SU-DHL-6 (cell line): ENCODE measurements around the gene TLR9.

Source experiments
- H2AFZ ChIP-seq: fragments of 200-600 bp; sonication (generic); 2 replicates; pipeline ENCODE4 v1.6.1; 2014; ENCODE audit warnings: low read depth, mild to moderate bottlenecking, moderate library complexity, mixed read lengths, antibody characterized with exemption, low read length; ENCODE audit not compliant: severe bottlenecking
- H3F3A ChIP-seq: fragments of 200-600 bp; shearing (Covaris generic); 2 replicates; pipeline ENCODE4 v1.6.0; 2016; ENCODE audit warnings: antibody characterized with exemption, mild to moderate bottlenecking; ENCODE audit not compliant: insufficient read depth
- H3K27ac ChIP-seq: fragments of 200-600 bp; sonication (generic); 2 replicates; pipeline ENCODE4 v1.5.1; 2016; ENCODE audit warnings: low read depth, mild to moderate bottlenecking, low read length, moderate library complexity, mixed read lengths
- H3K27me3 ChIP-seq: fragments of 200-600 bp; sonication (generic), shearing (Covaris generic); 2 replicates; pipeline ENCODE4 v1.6.0; 2014; ENCODE audit warnings: mild to moderate bottlenecking, low read length
- H3K36me3 ChIP-seq: fragments of 200-600 bp; sonication (generic); 2 replicates; pipeline ENCODE4 v1.6.1; 2014; ENCODE audit warnings: mild to moderate bottlenecking, low read length, mixed read lengths
- H3K4me2 ChIP-seq: fragments of 300-600, 200-600 bp; shearing (Covaris generic), sonication (generic); 2 replicates; pipeline ENCODE4 v1.6.0; 2014; ENCODE audit warnings: low read length, low read depth, mild to moderate bottlenecking; ENCODE audit not compliant: poor library complexity, severe bottlenecking
- H3K4me3 ChIP-seq: fragments of 200-600 bp; sonication (generic); 2 replicates; pipeline ENCODE4 v1.5.1; 2014; ENCODE audit warnings: antibody characterized with exemption, low read length, mild to moderate bottlenecking, mixed read lengths; ENCODE audit not compliant: insufficient read depth, poor library complexity, severe bottlenecking
- H3K79me2 ChIP-seq: fragments of 200-600 bp; sonication (generic); 2 replicates; pipeline ENCODE4 v1.6.1; 2014; ENCODE audit warnings: mild to moderate bottlenecking, low read length, moderate library complexity; ENCODE audit not compliant: insufficient read depth
- H3K9ac ChIP-seq: fragments of 200-600 bp; sonication (generic); 2 replicates; pipeline ENCODE4 v1.7.0; 2014; ENCODE audit warnings: mild to moderate bottlenecking, low read length
- H3K9me2 ChIP-seq: fragments of 200-600 bp; sonication (generic); replicated peaks from 2 replicates; pipeline ENCODE4 v1.6.1; 2014; ENCODE audit warnings: low read length; ENCODE audit not compliant: insufficient read depth
- H3K9me3 ChIP-seq: fragments of 200-600 bp; sonication (generic); 2 replicates; pipeline ENCODE4 v1.6.1; 2014; ENCODE audit warnings: low read length, mixed read lengths; ENCODE audit not compliant: insufficient read depth
- H4K20me1 ChIP-seq: fragments of 200-600 bp; sonication (generic); 2 replicates; pipeline ENCODE4 v1.6.1; 2014; ENCODE audit warnings: low read depth, mild to moderate bottlenecking, antibody characterized with exemption, low read length, moderate library complexity, mixed read lengths
- CTCF ChIP-seq: fragments of 200-600 bp; sonication (generic); IDR thresholded peaks from one replicate; pipeline ENCODE4 v1.5.1; 2017; ENCODE audit warnings: antibody characterized with exemption, mild to moderate bottlenecking, low read length, moderate library complexity; ENCODE audit not compliant: insufficient read depth, poor library complexity, severe bottlenecking
- EZH2phosphoT487 ChIP-seq: fragments of 200-600 bp; sonication (generic), shearing (Covaris generic); conservative IDR thresholded peaks from 2 replicates; pipeline ENCODE4 v1.6.1; 2018; ENCODE audit warnings: mild to moderate bottlenecking, antibody characterized with exemption, low read length, moderate library complexity, mixed read lengths

The TLR9 gene

GRCh38 chr3:52236424-52236886 is 11.0 kb upstream of the TLR9 start:
- no peak overlapping the region for H3K4me3 ChIP-seq
- no peak overlapping the region for H2AFZ ChIP-seq
- no peak overlapping the region for H3K27ac ChIP-seq
- H3K9me2 ChIP-seq: no peaks in the 10 kb centered on the region
- H3K27me3 ChIP-seq: no peaks in the 10 kb centered on the region
- H3K9me3 ChIP-seq: no peaks in the 10 kb centered on the region
- no peak overlapping the region for H3K9ac ChIP-seq
- H3F3A ChIP-seq: no peaks in the 10 kb centered on the region
- H3K4me2 ChIP-seq: no peak overlapping the region
- H3K79me2 ChIP-seq: peaks cover 23% of the 10 kb centered on the region; the same call in 1 of the 2 replicates
- H4K20me1 ChIP-seq: no peaks in the 10 kb centered on the region
- no peaks in the 10 kb centered on the region for H3K36me3 ChIP-seq
- TF ChIP-seq EZH2phosphoT487 (no peak), CTCF (no peak)

GRCh38 chr3:52234516-52235447 is 9.3 kb upstream of the TLR9 start:
- Histone ChIP-seq H3K9ac (no peak overlapping the region), H3K36me3 (no peaks in the 10 kb centered on the region), H3F3A (no peaks in the 10 kb centered on the region), H3K9me3 (no peaks in the 10 kb centered on the region), H3K9me2 (no peaks in the 10 kb centered on the region), H3K79me2 (peaks cover 23% of the 10 kb centered on the region; the same call in 1 of the 2 replicates), H3K4me3 (no peak overlapping the region), H2AFZ (no peak overlapping the region), H4K20me1 (no peaks in the 10 kb centered on the region), H3K4me2 (no peak overlapping the region), H3K27ac (no peak overlapping the region), H3K27me3 (no peaks in the 10 kb centered on the region)
- TF ChIP-seq CTCF: no peak
- TF ChIP-seq EZH2phosphoT487: no peak

- no peak for TF ChIP-seq EZH2phosphoT487
- Histone ChIP-seq H3K79me2 (peaks cover 23% of the 10 kb centered on the region; the same call in 1 of the 2 replicates), H3K9ac (no peak overlapping the region), H4K20me1 (no peaks in the 10 kb centered on the region), H3K27ac (no peak overlapping the region), H3K4me3 (no peak overlapping the region), H3K27me3 (no peaks in the 10 kb centered on the region), H2AFZ (no peak overlapping the region), H3K4me2 (no peak overlapping the region), H3K36me3 (no peaks in the 10 kb centered on the region), H3K9me3 (no peaks in the 10 kb centered on the region), H3K9me2 (no peaks in the 10 kb centered on the region), H3F3A (no peaks in the 10 kb centered on the region)
Observed at GRCh38 chr3:52233968-52234367, 8.5 kb upstream of the TLR9 start.

- Histone ChIP-seq H3K9me3 (no peaks in the 10 kb centered on the region), H3F3A (no peaks in the 10 kb centered on the region), H3K4me3 (no peak overlapping the region), H3K79me2 (peaks cover 16% of the 10 kb centered on the region; the same call in 1 of the 2 replicates), H3K9ac (no peak overlapping the region), H3K4me2 (no peak overlapping the region), H3K27ac (no peak overlapping the region), H4K20me1 (no peaks in the 10 kb centered on the region), H3K27me3 (no peaks in the 10 kb centered on the region), H2AFZ (no peak overlapping the region), H3K9me2 (no peaks in the 10 kb centered on the region), H3K36me3 (no peaks in the 10 kb centered on the region)
- no peak for TF ChIP-seq CTCF
Observed at GRCh38 chr3:52233108-52233591, 7.7 kb upstream of the TLR9 start.
